Breast epithelium (tissue), 4 donors: Measurements from ENCODE around the gene THBS1. TPM values are rescaled to one million over a fixed set of nuclear protein-coding genes. Genes with fewer than 3 reads are reported as not detected.
A peak's percentile ranks its signal among the peaks of the same experiment; 100 is the strongest.

Experiments
- DNase-seq, 2 donors: peaks; one replicate each; pipeline ENCODE4 v3.0.0-alpha.2; 2019; ENCODE audit warnings: low spot score in 2 of 2
- H3K27ac ChIP-seq, 2 donors: fragments of 200-600 bp; sonication (generic) in 1 of 2; one replicate each; pipeline ENCODE4 v1.5.1; 2016 to 2019; ENCODE audit warnings: mild to moderate bottlenecking in 1 of 2
- H3K27me3 ChIP-seq, 2 donors: fragments of 200-600 bp; sonication (generic) in 1 of 2; one replicate each; pipeline versions ENCODE4 v1.5.1 to v1.6.0; 2017 to 2019; ENCODE audit warnings: control low read depth in 1 of 2, mild to moderate bottlenecking in 1 of 2
- H3K36me3 ChIP-seq: fragments of 200-600 bp; one replicate; pipeline ENCODE4 v1.5.1; 2019
- H3K4me1 ChIP-seq, 2 donors: fragments of 200-600 bp; sonication (generic); one replicate each; pipeline ENCODE4 v1.5.1; 2016 to 2019; ENCODE audit warnings: control low read depth in 1 of 2
- H3K4me3 ChIP-seq, 3 donors: fragments of 200-600 bp; sonication (generic); 1 replicate in 2 of 3; 2 replicates in 1 of 3; pipeline ENCODE4 v1.5.1; 2016 to 2019; ENCODE audit warnings: mild to moderate bottlenecking in 3 of 3, moderate library complexity in 2 of 3
- H3K9me3 ChIP-seq, 2 donors: fragments of 200-600 bp; sonication (generic) in 1 of 2; one replicate each; pipeline ENCODE4 v1.5.1; 2016 to 2019; ENCODE audit warnings: control low read depth in 1 of 2
- POLR2A ChIP-seq: fragments of 450-650 bp; IDR thresholded peaks from one replicate; pipeline ENCODE4 v1.6.1; 2016; ENCODE audit warnings: antibody characterized with exemption, mild to moderate bottlenecking, moderate library complexity
- POLR2AphosphoS5 ChIP-seq, 3 donors: sonication (generic); formaldehyde crosslinking; IDR thresholded peaks; one replicate each; pipeline ENCODE4 v1.6.1; 2017; ENCODE audit warnings: antibody characterized with exemption in 3 of 3
- intact Hi-C: fragments of 100-400 bp; cut with DNase I; formaldehyde crosslinking; loops from one replicate; pipeline ENCODE4 v1.15.1; 2023; ENCODE audit warnings: low total_unique reads
- total RNA-seq, 3 donors: library from RNA; depleted of rRNA; stranded (reverse); fragments of >200 nt; gene quantifications; one replicate each; pipeline ENCODE4 v1.1.0, GENCODE V29; 2016
- TF ChIP-seq, protein P1 (sequence below), 3 donors: fragments of 450-650 bp; IDR thresholded peaks; one replicate each; pipeline ENCODE4 v1.5.1; 2016 to 2017; ENCODE audit warnings: antibody characterized with exemption in 3 of 3, mild to moderate bottlenecking in 3 of 3, moderate library complexity in 3 of 3

THBS1 gene
- total RNA-seq, 3 donors from 2014 or later: 106 to 623 (median 386) TPM

DNA sequence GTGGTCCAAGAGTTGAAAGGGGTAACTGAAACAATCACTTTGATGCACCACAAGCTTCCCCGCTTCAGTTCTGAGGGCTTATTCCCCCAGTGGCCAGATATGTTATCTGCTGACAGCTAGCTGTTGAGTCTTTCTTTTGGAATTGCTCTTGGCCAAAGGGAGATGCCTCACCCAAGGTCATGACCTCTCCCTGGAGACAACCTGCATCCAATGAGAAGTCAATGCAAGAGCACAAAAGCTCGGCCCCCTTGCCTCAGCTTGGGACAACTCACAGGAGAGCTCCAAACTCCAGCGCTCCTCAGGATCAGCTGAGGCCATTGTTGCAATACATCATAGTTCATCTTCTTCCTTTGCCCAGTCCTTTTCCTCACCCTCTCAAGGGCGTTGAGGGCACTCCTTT is 31.0 kb upstream of the THBS1 start:
- intact Hi-C loops: no loop called here
- Histone ChIP-seq H3K4me3 (no peak overlapping the region), H3K27me3 (no peaks in the 10 kb centered on the region), H3K36me3 (no peaks in the 10 kb centered on the region), H3K27ac (no peak overlapping the region), H3K4me1 (no peaks in the 10 kb centered on the region), H3K9me3 (peaks cover 0 to 11% of the 10 kb centered on the region in 2 donors)
- TF ChIP-seq POLR2AphosphoS5 (IDR thresholded peaks at IDR 0.05) (no peak), POLR2A (no peak)
- TF ChIP-seq, protein P1, sequence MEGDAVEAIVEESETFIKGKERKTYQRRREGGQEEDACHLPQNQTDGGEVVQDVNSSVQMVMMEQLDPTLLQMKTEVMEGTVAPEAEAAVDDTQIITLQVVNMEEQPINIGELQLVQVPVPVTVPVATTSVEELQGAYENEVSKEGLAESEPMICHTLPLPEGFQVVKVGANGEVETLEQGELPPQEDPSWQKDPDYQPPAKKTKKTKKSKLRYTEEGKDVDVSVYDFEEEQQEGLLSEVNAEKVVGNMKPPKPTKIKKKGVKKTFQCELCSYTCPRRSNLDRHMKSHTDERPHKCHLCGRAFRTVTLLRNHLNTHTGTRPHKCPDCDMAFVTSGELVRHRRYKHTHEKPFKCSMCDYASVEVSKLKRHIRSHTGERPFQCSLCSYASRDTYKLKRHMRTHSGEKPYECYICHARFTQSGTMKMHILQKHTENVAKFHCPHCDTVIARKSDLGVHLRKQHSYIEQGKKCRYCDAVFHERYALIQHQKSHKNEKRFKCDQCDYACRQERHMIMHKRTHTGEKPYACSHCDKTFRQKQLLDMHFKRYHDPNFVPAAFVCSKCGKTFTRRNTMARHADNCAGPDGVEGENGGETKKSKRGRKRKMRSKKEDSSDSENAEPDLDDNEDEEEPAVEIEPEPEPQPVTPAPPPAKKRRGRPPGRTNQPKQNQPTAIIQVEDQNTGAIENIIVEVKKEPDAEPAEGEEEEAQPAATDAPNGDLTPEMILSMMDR (IDR thresholded peaks at IDR 0.05): no peak
- no peak for DNase-seq

DNA sequence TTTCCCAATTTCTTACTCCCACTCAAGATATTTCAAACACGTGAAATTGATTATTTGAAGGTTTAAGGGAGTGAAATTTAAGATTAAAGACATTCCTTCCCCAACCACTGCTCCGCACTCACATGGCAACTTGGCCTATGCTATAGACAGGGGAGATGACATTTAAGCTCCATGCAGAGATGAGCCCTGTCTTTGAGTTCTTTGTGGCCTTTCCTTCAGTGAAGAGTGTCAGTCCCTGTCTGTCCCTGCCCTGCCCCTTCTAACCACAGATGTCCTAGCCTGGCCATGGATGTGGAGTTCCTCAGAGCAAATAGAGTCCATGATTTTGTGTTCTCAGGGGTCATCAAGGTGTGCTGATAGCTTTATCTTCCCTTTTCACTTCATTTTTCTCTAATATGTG is 29.4 kb upstream of the THBS1 start:
- Histone ChIP-seq H3K9me3 (no peaks in the 10 kb centered on the region), H3K4me3 (no peak overlapping the region), H3K4me1 (no peaks in the 10 kb centered on the region), H3K27ac (no peak overlapping the region), H3K27me3 (no peaks in the 10 kb centered on the region), H3K36me3 (no peaks in the 10 kb centered on the region)
- TF ChIP-seq, protein P1 (IDR thresholded peaks at IDR 0.05): no peak
- no peak for TF ChIP-seq POLR2A
- no peak for TF ChIP-seq POLR2AphosphoS5 (IDR thresholded peaks at IDR 0.05)
- DNase-seq: no peak
- intact Hi-C loops: no loop called here

- H3K9me3 ChIP-seq: no peaks in the 10 kb centered on the region
- no peaks in the 10 kb centered on the region for H3K36me3 ChIP-seq
- no peak overlapping the region for H3K4me3 ChIP-seq
- no peaks in the 10 kb centered on the region for H3K4me1 ChIP-seq
- TF ChIP-seq POLR2AphosphoS5 (IDR thresholded peaks at IDR 0.05) (no peak), POLR2A (no peak)
- TF ChIP-seq, protein P1 (IDR thresholded peaks at IDR 0.05): no peak
- intact Hi-C loops: no loop called here
- no peaks in the 10 kb centered on the region for H3K27me3 ChIP-seq
- no peak for DNase-seq
- H3K27ac ChIP-seq: peak overlapping the region; percentile 0 to 16
Observed at GRCh38 chr15:39552556-39552955, 28.3 kb upstream of the THBS1 start.

DNA sequence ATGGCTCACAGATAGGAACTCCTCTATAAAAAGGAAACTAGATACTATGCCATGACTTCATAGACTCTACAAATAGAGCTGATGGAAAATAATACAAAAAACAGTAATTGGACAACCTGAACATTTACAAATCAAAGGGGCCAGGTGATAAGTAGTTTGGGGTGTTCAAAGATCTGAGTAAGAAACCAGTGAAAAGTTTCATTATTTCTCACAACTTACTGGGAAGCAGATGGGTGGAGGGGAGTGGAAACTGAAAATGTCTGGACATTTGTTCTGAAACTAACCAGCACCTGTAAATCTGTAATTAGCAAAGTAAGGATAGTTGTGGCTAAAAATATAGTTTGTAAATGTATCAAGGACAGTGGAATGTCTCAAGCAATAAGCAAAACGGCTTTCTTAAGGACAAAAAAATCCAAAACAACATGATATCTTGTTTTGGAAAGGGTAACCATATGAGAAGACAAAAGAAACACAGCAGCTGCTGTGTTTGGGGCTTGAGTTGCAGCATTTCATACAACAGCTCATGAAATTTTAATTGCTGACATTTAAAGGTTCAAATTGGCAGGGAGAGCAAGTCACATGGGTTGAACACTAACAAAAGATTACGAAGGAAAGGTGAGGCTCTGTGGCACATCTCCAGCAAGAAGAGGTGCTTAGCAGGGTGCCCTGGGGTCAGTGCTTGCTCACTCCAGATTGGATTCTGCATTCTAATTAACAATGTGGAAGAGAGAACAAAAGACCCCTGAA is 26.8 kb upstream of the THBS1 start:
- H3K4me3 ChIP-seq: no peak overlapping the region
- no peak for DNase-seq
- no peaks in the 10 kb centered on the region for H3K4me1 ChIP-seq
- no peaks in the 10 kb centered on the region for H3K9me3 ChIP-seq
- TF ChIP-seq POLR2A: no peak
- TF ChIP-seq, protein P1 (IDR thresholded peaks at IDR 0.05): no peak
- no peak for TF ChIP-seq POLR2AphosphoS5 (IDR thresholded peaks at IDR 0.05)
- H3K27ac ChIP-seq: no peak overlapping the region
- intact Hi-C loops: no loop called here
- H3K27me3 ChIP-seq: no peaks in the 10 kb centered on the region
- no peaks in the 10 kb centered on the region for H3K36me3 ChIP-seq

- no peaks in the 10 kb centered on the region for H3K27me3 ChIP-seq
- no peaks in the 10 kb centered on the region for H3K4me1 ChIP-seq
- no peak overlapping the region for H3K27ac ChIP-seq
- intact Hi-C loops: no loop called here
- DNase-seq: no peak
- TF ChIP-seq, protein P1 (IDR thresholded peaks at IDR 0.05): no peak
- TF ChIP-seq POLR2A: no peak
- TF ChIP-seq POLR2AphosphoS5 (IDR thresholded peaks at IDR 0.05): no peak
- no peaks in the 10 kb centered on the region for H3K9me3 ChIP-seq
- no peaks in the 10 kb centered on the region for H3K36me3 ChIP-seq
- H3K4me3 ChIP-seq: no peak overlapping the region
Observed at GRCh38 chr15:39554746-39555387, 26.0 kb upstream of the THBS1 start.
